HepG2 (cell line): ENCODE measurements around the gene ALKBH4. TPM values are rescaled to one million over a fixed set of nuclear protein-coding genes. Genes with fewer than 3 reads are reported as not detected.

Source experiments
- AKAP8 ChIP-seq: sonication (generic); formaldehyde crosslinking; IDR thresholded peaks from 2 replicates; pipeline ENCODE4 v1.5.1; 2020; ENCODE audit warnings: mild to moderate bottlenecking, missing genetic modification reagents
- AKNA ChIP-seq: sonication (generic); formaldehyde crosslinking; IDR thresholded peaks from 2 replicates; pipeline ENCODE4 v1.4.0; 2020; ENCODE audit warnings: missing genetic modification reagents, borderline replicate concordance
- ATF5 ChIP-seq: sonication (generic); formaldehyde crosslinking; IDR thresholded peaks from 2 replicates; pipeline ENCODE4 v1.4.0; 2020; ENCODE audit warnings: mild to moderate bottlenecking, low read depth, missing genetic modification reagents
- GTF3A ChIP-seq: sonication (generic); formaldehyde crosslinking; conservative IDR thresholded peaks from 2 replicates; pipeline ENCODE4 v1.4.0; 2020; ENCODE audit warnings: mild to moderate bottlenecking, missing genetic modification reagents
- HNRNPH1 ChIP-seq: fragments of 200-400 bp; formaldehyde crosslinking; optimal IDR thresholded peaks from 2 replicates; pipeline ENCODE3; 2017; ENCODE audit warnings: mild to moderate bottlenecking, low read depth, low read length
- HOXA3 ChIP-seq: sonication (generic); formaldehyde crosslinking; IDR thresholded peaks from 2 replicates; pipeline ENCODE4 v1.5.0; 2020; ENCODE audit warnings: missing genetic modification reagents
- MLXIP ChIP-seq: sonication (generic); formaldehyde crosslinking; IDR thresholded peaks from 2 replicates; pipeline ENCODE4 v1.9.0; 2021; ENCODE audit warnings: missing genetic modification reagents, borderline replicate concordance
- RCOR2 ChIP-seq: IDR thresholded peaks from 2 replicates; pipeline ENCODE4 v1.6.1; 2016; ENCODE audit warnings: missing biosample characterization, missing genetic modification reagents
- REST ChIP-seq, 2 experiments: IDR thresholded peaks; 2 replicates each; pipeline ENCODE4 v1.6.1; 2011 to 2012; ENCODE audit warnings: low read length in 2 of 2, borderline replicate concordance in 1 of 2, low read depth in 1 of 2, mild to moderate bottlenecking in 1 of 2, moderate library complexity in 1 of 2
- SMAD1 ChIP-seq: sonication (generic); formaldehyde crosslinking; IDR thresholded peaks from 2 replicates; pipeline ENCODE4 v1.4.0; 2020; ENCODE audit warnings: missing genetic modification reagents, low read depth, mild to moderate bottlenecking, borderline replicate concordance
- SPEN ChIP-seq: sonication (generic); formaldehyde crosslinking; IDR thresholded peaks from 2 replicates; pipeline ENCODE4 v1.5.1; 2020; ENCODE audit warnings: low read depth, mild to moderate bottlenecking, missing genetic modification reagents
- ZNF569 ChIP-seq: sonication (generic); formaldehyde crosslinking; IDR thresholded peaks from 2 replicates; pipeline ENCODE4 v1.5.0; 2020; ENCODE audit warnings: mild to moderate bottlenecking, missing genetic modification reagents, moderate library complexity, borderline replicate concordance
- ZNF878 ChIP-seq: sonication (generic); formaldehyde crosslinking; IDR thresholded peaks from 2 replicates; pipeline ENCODE4 v1.8.1; 2023; ENCODE audit warnings: mild to moderate bottlenecking, missing genetic modification reagents, moderate library complexity
- ZUFSP ChIP-seq: sonication (generic); formaldehyde crosslinking; IDR thresholded peaks from 2 replicates; pipeline ENCODE4 v1.9.0; 2021; ENCODE audit warnings: missing genetic modification reagents, mild to moderate bottlenecking, borderline replicate concordance
- polyA plus RNA-seq, 8 experiments: library from polyadenylated mRNA; depleted of rRNA in 3 of 8; stranded (reverse) in 7 of 8; unstranded in 1 of 8; fragments of >200 nt; fragmentation: Illumina TruSeq in 4 of 8; extraction: Trizol in 4 of 8; gene quantifications; 2 replicates each; pipeline versions ENCODE4 v1.2.1 to v1.2.3, GENCODE V29; 2011 to 2016; ENCODE audit warnings: low read depth in 4 of 8, missing spikeins in 1 of 8, mixed read lengths in 1 of 8; ENCODE audit not compliant: insufficient read depth in 1 of 8
- total RNA-seq, 5 experiments: library from RNA; depleted of rRNA; stranded (reverse); fragments of >200 nt; fragmentation: Illumina TruSeq; extraction: Trizol; gene quantifications; 2 replicates each; pipeline ENCODE4 v1.2.3, GENCODE V29; 2016; ENCODE audit warnings: low read depth in 1 of 5

ALKBH4 gene
- total and polyA plus RNA-seq, 2 of the 13 experiments (the other 11 are each of a cell fraction or from before 2014, with no cell fraction given): 2.6 to 8.8 TPM

GRCh38 chr7:102464577-102465280, at the start of gene ALKBH4, which contains the start of gene LRWD1 (continued):
- TF ChIP-seq ZNF569 (no peak), HNRNPH1 (no peak), ATF5 (CRISPR knock-in tag) (no peak), ZNF878 (CRISPR knock-in tag) (no peak), REST (IDR thresholded peaks at IDR 0.05; ENCODE audit: borderline replicate concordance in 1 of 2, low read depth in 1 of 2, low read length in 2 of 2) (no peak), SMAD1 (CRISPR knock-in tag) (no peak), HOXA3 (CRISPR knock-in tag) (peak; percentile 87; the same call in 1 of the 2 replicates), RCOR2 (CRISPR knock-in tag) (no peak), ZUFSP (CRISPR knock-in tag) (no peak), MLXIP (CRISPR knock-in tag) (no peak), SPEN (CRISPR knock-in tag) (peak; percentile 87), AKAP8 (peak; percentile 82; the same call in 1 of the 2 replicates), GTF3A (CRISPR knock-in tag) (no peak), AKNA (CRISPR knock-in tag) (no peak)
